NB4 (cell line): ENCODE results near the gene CGNL1.

ENCODE experiments used
- DNase-seq: peaks from one replicate; pipeline ENCODE4 v3.0.0; 2010; ENCODE audit warnings: low read depth
- H3K4me3 ChIP-seq: one replicate; pipeline ENCODE4 v1.5.1; 2011; ENCODE audit warnings: mild to moderate bottlenecking, low read depth, low read length, moderate library complexity
- CTCF ChIP-seq: IDR thresholded peaks from one replicate; pipeline ENCODE4 v1.5.1; 2012; ENCODE audit warnings: low read depth, low read length
- MAX ChIP-seq: IDR thresholded peaks from 2 replicates; pipeline ENCODE4 v1.6.1; 2011; ENCODE audit warnings: low read depth, low read length
- MYC ChIP-seq: IDR thresholded peaks from 2 replicates; pipeline ENCODE4 v1.6.1; 2011; ENCODE audit warnings: low read depth, low read length
- POLR2A ChIP-seq: IDR thresholded peaks from 2 replicates; pipeline ENCODE4 v1.6.1; 2011; ENCODE audit warnings: mild to moderate bottlenecking; ENCODE audit not compliant: insufficient read length; ENCODE audit errors: extremely low read depth

The CGNL1 gene

GRCh38 chr15:57549935-57550334 is 173.6 kb downstream of the CGNL1 start:
- no peak for DNase-seq
- no peak for TF ChIP-seq CTCF
- TF ChIP-seq POLR2A: no peak
- no peak for TF ChIP-seq MAX
- TF ChIP-seq MYC: no peak
- H3K4me3 ChIP-seq: no peak overlapping the region

GRCh38 chr15:57550640-57551039 is 174.3 kb downstream of the CGNL1 start:
- no peak for DNase-seq
- no peak overlapping the region for H3K4me3 ChIP-seq
- TF ChIP-seq MAX: no peak
- TF ChIP-seq POLR2A: no peak
- TF ChIP-seq CTCF: no peak
- no peak for TF ChIP-seq MYC

- DNase-seq: no peak
- TF ChIP-seq MAX: no peak
- no peak for TF ChIP-seq POLR2A
- TF ChIP-seq MYC: no peak
- H3K4me3 ChIP-seq: no peak overlapping the region
Observed at GRCh38 chr15:57551715-57552677, 175.7 kb downstream of the CGNL1 start.

DNA sequence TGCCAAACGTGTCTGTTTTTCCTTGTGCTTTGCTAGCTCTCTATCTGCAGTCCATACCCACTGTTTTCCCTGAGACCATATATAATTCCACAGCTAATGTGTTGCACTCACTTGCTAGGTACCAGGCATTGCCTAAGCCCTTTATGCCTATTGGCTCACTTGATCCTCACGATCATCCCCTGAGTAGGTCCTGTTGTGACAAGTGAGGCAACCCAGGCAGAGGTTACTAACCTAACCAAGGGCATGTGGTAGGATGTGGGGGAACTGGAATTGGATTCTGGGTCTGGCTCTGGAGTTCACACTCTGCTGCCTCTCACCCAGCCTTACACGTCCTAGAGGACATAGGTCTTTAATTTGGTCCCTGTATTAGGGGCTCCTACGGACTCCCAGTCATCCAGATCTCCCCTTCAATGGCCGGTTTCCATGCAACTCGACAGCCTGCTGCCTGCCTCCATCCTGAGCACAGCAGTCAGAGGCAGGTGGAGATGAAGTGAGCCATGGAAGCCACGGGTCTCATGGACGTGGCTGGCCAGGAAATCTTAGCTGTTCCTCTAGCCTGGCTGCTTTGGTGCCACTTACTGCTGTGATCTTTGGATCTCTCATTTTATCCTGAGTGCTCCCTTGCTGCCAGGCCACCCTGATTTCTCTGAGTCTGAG is 176.5 kb downstream of the CGNL1 start:
- TF ChIP-seq CTCF: no peak
- no peak for TF ChIP-seq POLR2A
- TF ChIP-seq MAX: no peak
- no peak for TF ChIP-seq MYC
- no peak for DNase-seq
- no peak overlapping the region for H3K4me3 ChIP-seq

DNA sequence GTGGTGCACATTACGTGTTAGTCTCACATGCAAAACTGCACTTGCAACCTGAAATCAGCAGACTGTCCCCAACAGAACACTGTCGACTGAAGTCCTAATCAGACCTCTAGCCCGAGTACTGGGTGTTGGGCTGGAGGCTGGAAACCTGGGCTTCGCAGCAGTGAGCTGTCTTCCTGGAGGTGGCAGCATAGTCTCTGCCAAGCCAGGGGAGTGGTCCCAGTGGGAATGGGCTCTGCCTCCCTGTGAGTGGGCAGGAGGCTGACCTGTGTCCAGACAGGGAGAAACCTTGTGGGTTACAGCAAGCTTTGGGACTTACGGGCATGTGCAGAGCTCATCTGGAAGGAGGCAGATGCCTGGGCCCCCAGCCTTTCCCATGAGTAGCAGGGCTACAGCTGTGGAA is 177.2 kb downstream of the CGNL1 start:
- TF ChIP-seq MAX: no peak
- TF ChIP-seq MYC: no peak
- no peak for TF ChIP-seq CTCF
- TF ChIP-seq POLR2A: no peak
- DNase-seq: no peak
- no peak overlapping the region for H3K4me3 ChIP-seq

DNA sequence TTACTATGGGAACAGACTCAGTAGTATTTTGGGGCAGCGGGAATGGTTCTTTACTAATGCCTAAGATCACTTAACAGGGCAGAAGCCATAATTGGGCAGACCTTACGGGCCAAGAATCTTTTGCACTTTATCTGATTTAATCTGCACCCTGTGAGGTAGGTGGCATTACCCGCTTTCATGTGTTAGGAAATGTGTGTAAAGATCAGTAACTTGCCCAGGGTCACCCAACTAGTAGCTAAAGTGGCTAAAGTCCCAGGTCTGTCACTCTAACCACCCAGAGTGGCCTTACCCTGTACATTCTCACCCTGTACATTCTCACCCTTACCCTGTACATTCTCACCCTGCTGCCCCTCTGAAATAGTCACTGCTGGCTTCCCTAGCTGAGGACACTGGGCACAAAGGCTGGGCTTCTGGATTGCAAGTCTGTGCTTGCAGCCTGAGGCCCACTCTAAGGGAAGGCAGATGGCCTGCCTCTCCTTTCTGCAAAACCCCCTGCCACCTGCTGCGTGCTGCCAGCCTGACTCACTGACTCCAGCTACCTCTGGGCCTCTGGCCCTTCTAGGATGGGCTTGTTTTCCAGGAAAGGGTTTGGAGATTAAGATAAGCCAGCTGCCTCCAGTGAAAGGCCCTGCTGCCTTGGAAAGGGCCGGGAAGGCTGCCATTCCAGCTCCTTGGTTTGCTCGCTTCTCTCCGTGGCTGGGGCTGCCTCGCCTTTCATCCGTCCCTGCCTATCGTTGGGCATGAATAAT is 177.9 kb downstream of the CGNL1 start:
- no peak overlapping the region for H3K4me3 ChIP-seq
- no peak for TF ChIP-seq MYC
- no peak for TF ChIP-seq POLR2A
- TF ChIP-seq CTCF: no peak
- TF ChIP-seq MAX: no peak
- DNase-seq: no peak
